ENCODE data around the gene ADAMTSL5.

GRCh38 chr19:1507763-1508506 is 4.9 kb downstream of the ADAMTSL5 start:
- TF ChIP-seq CTCF (conservative IDR thresholded peaks at IDR 0.05) (no peak), ZFX (IDR thresholded peaks at IDR 0.05) (no peak)
